ENCODE data around the gene RPS6KA5.

DNA sequence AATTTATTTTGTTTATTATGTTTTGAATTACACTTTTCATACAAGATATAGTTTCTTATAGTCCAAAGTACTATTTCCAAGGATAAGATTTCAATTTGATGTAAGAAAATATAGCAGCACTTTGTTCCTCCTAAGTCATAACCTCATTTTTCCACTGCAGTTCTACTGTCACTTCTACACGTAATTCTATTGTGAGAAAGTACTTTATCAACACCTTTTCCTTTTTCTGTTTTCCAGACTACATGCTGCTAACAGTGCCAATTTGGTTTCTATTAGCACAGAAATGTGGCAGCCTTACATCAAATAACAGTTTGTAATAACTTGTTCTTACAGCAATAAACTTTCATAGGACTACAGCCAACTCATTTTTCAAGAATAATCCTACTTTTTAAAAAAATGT is 45.0 kb downstream of the RPS6KA5 start:
- TF ChIP-seq, protein P1, sequence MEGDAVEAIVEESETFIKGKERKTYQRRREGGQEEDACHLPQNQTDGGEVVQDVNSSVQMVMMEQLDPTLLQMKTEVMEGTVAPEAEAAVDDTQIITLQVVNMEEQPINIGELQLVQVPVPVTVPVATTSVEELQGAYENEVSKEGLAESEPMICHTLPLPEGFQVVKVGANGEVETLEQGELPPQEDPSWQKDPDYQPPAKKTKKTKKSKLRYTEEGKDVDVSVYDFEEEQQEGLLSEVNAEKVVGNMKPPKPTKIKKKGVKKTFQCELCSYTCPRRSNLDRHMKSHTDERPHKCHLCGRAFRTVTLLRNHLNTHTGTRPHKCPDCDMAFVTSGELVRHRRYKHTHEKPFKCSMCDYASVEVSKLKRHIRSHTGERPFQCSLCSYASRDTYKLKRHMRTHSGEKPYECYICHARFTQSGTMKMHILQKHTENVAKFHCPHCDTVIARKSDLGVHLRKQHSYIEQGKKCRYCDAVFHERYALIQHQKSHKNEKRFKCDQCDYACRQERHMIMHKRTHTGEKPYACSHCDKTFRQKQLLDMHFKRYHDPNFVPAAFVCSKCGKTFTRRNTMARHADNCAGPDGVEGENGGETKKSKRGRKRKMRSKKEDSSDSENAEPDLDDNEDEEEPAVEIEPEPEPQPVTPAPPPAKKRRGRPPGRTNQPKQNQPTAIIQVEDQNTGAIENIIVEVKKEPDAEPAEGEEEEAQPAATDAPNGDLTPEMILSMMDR (IDR thresholded peaks at IDR 0.05 in 8 of 11, conservative IDR thresholded peaks at IDR 0.05 in 3 of 11), result no peak
- no peak for TF ChIP-seq POLR2A (IDR thresholded peaks at IDR 0.05)
